ENCODE results near the gene COX19. TPM values are rescaled to one million over a fixed set of nuclear protein-coding genes. Genes with fewer than 3 reads are reported as not detected.

COX19 gene
- total RNA-seq, 2 donors from 2014 or later: 7.2 to 18.1 TPM

DNA sequence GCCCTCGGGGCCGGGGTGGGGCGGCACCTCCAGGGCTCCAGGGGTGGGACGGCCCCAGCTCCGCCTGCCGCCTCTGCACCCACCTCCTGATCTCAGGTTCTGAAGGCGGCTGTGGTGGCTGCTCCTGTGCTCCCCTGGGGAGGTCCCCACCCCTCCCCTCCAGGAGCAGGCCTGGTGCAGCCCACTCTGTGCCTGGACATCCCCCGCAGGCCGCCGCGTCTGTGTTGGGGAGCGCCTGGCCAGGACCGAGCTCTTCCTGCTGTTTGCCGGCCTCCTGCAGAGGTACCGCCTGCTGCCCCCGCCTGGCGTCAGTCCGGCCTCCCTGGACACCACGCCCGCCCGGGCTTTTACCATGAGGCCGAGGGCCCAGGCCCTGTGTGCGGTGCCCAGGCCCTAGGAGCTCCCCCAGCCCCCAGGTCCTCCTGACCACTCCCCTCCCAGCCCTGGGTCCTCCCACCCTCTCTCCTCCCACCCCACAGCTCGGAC, 13.1 kb upstream of the COX19 start:
- no peaks in the 10 kb centered on the region for H3K36me3 ChIP-seq
- no peaks in the 10 kb centered on the region for H3K27me3 ChIP-seq (replicated peaks; ENCODE audit: insufficient read depth)
- ATAC-seq (ENCODE audit: insufficient number of reproducible peaks, low FRiP score, low read depth) (no peak), DNase-seq (ENCODE audit: low spot score) (no peak)
- no peak overlapping the region for H3K27ac ChIP-seq
- no peak overlapping the region for H3K4me3 ChIP-seq
- TF ChIP-seq, protein P1, sequence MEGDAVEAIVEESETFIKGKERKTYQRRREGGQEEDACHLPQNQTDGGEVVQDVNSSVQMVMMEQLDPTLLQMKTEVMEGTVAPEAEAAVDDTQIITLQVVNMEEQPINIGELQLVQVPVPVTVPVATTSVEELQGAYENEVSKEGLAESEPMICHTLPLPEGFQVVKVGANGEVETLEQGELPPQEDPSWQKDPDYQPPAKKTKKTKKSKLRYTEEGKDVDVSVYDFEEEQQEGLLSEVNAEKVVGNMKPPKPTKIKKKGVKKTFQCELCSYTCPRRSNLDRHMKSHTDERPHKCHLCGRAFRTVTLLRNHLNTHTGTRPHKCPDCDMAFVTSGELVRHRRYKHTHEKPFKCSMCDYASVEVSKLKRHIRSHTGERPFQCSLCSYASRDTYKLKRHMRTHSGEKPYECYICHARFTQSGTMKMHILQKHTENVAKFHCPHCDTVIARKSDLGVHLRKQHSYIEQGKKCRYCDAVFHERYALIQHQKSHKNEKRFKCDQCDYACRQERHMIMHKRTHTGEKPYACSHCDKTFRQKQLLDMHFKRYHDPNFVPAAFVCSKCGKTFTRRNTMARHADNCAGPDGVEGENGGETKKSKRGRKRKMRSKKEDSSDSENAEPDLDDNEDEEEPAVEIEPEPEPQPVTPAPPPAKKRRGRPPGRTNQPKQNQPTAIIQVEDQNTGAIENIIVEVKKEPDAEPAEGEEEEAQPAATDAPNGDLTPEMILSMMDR (IDR thresholded peaks at IDR 0.05): no peak
- H3K9me3 ChIP-seq: no peaks in the 10 kb centered on the region
- no peaks in the 10 kb centered on the region for H3K4me1 ChIP-seq (ENCODE audit: control insufficient read depth in 1 of 2, low read depth in 2 of 2)

GRCh38 chr7:987909-988308, 12.6 kb upstream of the COX19 start:
- Histone ChIP-seq H3K27me3 (replicated peaks; ENCODE audit: insufficient read depth) (no peaks in the 10 kb centered on the region), H3K36me3 (no peaks in the 10 kb centered on the region), H3K4me1 (ENCODE audit: control insufficient read depth in 1 of 2, low read depth in 2 of 2) (no peaks in the 10 kb centered on the region), H3K9me3 (no peaks in the 10 kb centered on the region), H3K27ac (no peak overlapping the region), H3K4me3 (no peak overlapping the region)
- ATAC-seq (ENCODE audit: insufficient number of reproducible peaks, low FRiP score, low read depth): no peak
- DNase-seq (ENCODE audit: low spot score): no peak
- TF ChIP-seq, protein P1 (IDR thresholded peaks at IDR 0.05): no peak

DNA sequence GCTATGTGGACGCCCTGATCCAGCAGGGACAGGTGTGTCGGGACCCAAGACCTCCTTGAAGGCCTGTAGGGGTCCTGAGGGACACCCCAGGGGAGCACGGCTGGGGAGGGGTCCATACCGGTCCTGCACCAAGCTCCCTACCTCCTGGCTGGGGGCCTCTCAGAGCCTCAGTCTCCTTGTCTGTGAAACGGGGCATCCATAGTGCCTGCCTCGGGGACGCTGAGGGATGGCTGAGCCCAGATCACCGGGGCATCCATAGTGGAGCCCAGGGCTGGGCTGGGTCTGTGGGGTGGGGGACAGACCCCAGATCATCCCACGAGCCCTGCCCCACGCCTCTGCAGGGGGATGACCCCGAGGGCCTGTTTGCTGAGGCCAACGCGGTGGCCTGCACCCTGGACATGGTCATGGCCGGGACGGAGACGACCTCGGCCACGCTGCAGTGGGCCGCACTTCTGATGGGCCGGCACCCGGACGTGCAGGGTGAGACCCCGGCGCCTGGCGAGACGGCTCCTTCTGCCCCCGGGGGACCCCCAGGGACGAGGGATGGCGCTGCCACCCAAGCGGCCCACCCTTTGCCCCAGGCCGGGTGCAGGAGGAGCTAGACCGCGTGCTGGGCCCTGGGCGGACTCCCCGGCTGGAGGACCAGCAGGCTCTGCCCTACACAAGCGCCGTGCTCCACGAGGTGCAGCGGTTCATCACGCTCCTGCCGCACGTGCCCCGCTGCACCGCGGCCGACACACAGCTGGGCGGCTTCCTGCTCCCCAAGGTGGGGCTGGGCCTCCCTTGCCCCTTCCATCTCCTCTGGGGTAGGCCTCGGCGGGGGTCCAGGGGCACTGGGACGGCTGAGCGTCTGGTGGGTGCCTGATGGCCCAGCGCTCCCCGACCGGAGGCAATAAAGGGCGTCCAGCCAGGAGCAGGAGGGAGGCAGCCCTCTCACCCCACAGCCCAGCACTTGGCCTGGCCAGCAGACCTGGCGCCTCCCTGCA, 11.7 kb upstream of the COX19 start:
- TF ChIP-seq, protein P1 (IDR thresholded peaks at IDR 0.05): no peak
- Histone ChIP-seq H3K4me1 (ENCODE audit: control insufficient read depth in 1 of 2, low read depth in 2 of 2) (no peaks in the 10 kb centered on the region), H3K9me3 (no peaks in the 10 kb centered on the region), H3K27ac (no peak overlapping the region), H3K27me3 (replicated peaks; ENCODE audit: insufficient read depth) (no peaks in the 10 kb centered on the region), H3K36me3 (no peaks in the 10 kb centered on the region), H3K4me3 (no peak overlapping the region)
- DNase-seq (ENCODE audit: low spot score) (no peak), ATAC-seq (ENCODE audit: insufficient number of reproducible peaks, low FRiP score, low read depth) (no peak)

DNA sequence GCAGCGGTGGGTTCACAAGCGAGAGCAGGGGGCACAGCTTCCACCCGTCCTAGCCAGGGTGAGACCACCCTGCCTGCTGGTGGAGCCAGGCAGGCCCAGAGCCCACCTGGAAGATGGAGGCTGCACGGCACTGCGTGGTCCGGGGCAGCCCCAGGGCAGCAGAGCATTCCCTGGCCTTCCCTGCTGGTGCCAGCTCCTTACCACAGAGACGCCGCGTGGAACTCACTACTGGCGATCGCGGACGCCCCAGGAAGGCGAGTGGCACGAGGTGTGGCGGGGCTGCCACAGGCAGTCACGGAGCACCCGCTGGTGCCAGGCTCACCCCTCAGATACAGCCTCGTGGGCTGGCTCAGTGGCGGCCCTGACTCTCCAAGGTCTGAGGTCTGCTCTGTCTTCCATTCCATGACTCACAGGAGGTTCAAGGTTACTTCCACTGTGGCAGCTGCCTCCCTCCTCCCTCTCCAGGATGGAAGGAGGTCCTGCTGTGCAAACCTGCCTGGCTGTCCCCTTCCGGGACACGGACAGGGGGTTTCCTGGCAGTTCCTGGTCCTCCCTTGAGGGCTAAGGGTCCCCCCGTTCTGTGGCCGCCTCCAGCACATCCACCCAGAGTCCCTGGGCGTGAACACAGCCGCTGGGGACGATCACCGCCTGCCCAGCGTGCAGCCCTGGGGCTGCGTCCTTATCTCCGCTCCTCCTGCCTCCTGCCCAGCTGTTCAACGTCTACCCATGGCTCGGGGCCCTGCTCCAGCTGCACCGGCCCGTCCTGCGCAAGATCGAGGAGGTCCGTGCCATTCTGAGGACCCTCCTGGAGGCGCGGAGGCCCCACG, 10.8 kb upstream of the COX19 start:
- Histone ChIP-seq H3K27me3 (replicated peaks; ENCODE audit: insufficient read depth) (no peaks in the 10 kb centered on the region), H3K36me3 (no peaks in the 10 kb centered on the region), H3K4me1 (ENCODE audit: control insufficient read depth in 1 of 2, low read depth in 2 of 2) (no peaks in the 10 kb centered on the region), H3K27ac (no peak overlapping the region), H3K4me3 (no peak overlapping the region), H3K9me3 (no peaks in the 10 kb centered on the region)
- TF ChIP-seq, protein P1 (IDR thresholded peaks at IDR 0.05): no peak
- no peak for ATAC-seq (ENCODE audit: insufficient number of reproducible peaks, low FRiP score, low read depth)
- DNase-seq (ENCODE audit: low spot score): no peak

- TF ChIP-seq, protein P1 (IDR thresholded peaks at IDR 0.05): no peak
- Histone ChIP-seq H3K27ac (no peak overlapping the region), H3K9me3 (no peaks in the 10 kb centered on the region), H3K27me3 (replicated peaks; ENCODE audit: insufficient read depth) (no peaks in the 10 kb centered on the region), H3K36me3 (no peaks in the 10 kb centered on the region), H3K4me3 (no peak overlapping the region), H3K4me1 (ENCODE audit: control insufficient read depth in 1 of 2, low read depth in 2 of 2) (no peaks in the 10 kb centered on the region)
- DNase-seq (ENCODE audit: low spot score) (no peak), ATAC-seq (ENCODE audit: insufficient number of reproducible peaks, low FRiP score, low read depth) (no peak)
Measured at GRCh38 chr7:985127-985416, 9.7 kb upstream of the COX19 start.

Measured in thoracic aorta (tissue), 2 donors.